Endothelial cell of hepatic sinusoid (primary cell): ENCODE results near the gene BFAR.
"Not testable (repeated sequence)": the region's sequence is repeated elsewhere in the genome, so short reads cannot be mapped to it uniquely, and the experiment has no call there.

Source experiments
- in situ Hi-C: cut with HindIII; loops from 2 replicates; pipeline ENCODE4 v1.10.0; 2017; ENCODE audit warnings: low sequenced_read_pairs

Gene BFAR

DNA sequence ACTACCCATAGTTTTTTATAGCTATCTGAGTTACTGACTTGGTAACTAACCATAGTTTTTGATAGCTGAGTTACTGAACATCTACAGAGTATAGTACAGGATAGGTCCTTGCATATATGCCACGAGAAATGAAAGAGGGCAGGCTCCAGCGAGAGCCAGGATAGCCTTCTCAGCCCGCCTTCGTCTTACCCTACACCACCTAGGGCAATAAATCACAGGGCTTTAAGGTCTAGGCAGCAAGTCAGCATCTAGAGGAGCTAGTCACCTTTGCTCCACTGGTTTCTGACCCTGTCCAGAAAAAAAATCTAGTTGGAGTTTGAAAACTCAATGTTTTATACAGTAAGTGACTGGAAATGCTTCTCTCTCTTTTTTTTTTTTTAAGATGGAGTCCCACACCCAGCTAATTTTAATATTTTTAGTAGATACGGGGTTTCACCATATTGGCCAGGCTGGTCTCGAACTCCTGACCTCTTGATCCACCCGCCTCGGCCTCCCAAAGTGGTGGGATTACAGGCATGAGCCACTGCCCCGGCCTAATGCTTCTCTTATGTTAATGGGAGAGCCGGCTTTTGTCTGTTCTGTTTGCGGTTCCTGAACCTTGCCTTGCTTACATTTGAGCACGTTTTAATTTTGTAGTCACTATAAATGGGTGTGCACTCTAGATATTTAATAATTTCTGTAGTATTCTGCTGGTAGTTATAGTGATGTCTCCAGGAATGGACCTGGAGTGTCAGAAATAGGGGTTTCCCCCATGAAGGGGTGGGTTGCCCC is 2.8 kb downstream of the BFAR start:
- in situ Hi-C loops: no loop called here

DNA sequence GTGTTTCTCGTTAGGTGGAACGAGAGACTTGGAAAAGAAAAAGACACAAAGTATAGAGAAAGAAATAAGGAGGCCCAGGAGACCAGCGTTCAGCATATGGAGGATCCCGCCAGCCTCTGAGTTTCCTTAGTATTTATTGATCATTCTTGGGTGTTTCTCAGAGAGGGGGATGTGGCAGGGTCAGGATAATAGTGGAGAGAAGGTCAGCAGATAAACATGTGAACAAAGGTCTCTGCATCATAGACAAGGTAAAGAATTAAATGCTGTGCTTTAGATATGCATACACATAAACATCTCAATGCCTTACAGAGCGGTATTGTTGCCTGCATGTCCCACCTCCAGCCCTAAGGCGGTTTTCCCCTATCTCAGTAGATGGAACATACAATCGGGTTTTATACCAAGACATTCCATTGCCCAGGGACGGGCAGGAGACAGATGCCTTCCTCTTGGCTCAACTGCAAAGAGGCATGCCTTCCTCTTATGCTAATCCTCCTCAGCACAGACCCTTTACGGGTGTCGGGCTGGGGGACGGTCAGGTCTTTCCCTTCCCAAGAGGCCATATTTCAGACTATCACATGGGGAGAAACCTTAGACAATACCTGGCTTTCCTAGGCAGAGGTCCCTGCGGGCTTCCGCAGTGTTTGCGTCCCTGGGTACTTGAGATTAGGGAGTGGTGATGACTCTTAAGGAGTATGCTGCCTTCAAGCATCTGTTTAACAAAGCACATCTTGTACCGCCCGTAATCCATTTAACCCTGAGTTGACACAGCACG is 3.6 kb downstream of the BFAR start:
- in situ Hi-C loops: not testable (repeated sequence)

DNA sequence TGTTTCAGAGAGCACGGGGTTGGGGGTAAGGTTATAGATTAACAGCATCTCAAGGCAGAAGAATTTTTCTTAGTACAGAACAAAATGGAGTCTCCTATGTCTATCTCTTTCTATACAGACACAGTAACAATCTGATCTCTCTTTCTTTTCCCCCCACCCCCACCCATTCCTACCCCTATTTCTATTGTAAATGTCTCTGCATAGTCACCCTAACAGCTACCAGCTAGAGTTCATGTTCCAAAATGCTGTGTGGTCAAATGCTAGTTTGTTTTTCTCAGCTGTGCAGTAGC is 4.1 kb downstream of the BFAR start:
- in situ Hi-C loops: not testable (repeated sequence)

DNA sequence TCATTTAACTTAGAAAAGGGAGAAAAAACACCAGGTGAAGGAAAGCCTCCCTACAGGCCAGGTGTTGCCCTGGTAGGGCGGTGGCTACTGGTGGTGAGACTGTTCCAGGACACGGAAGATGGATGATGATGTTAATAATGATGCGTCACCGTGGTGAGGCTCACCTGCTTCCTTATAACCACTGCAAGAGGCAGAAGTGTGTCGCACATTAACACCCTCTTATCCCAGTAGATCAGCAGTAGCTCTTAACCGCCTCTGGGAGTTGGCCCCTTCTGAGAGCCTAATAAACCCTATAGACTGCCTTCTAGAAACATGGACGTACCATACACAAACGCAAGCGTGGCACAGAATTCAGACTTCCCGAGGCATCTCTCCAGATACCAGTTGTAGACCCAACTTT is 7.8 kb downstream of the BFAR start:
- in situ Hi-C loops: no loop called here

DNA sequence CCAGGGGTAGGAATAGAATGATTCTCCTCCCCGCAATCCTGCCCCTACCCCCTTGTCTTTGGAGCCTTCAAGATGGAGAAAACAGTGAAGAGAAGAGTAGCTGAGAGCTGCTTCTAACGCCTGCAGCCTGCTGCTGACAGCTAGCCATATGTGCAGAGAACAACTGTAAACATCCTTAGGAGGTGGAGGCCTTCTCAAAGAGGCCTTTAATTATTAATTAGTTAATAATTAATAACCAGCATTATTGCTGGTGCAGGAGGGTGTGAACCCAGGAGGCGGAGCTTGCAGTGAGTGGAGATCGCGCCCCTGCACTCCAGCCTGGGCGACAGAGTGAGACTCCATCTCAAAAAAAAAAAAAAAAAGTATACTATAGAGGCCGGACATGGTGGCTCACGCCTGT is 8.5 kb downstream of the BFAR start:
- in situ Hi-C loops: no loop called here

DNA sequence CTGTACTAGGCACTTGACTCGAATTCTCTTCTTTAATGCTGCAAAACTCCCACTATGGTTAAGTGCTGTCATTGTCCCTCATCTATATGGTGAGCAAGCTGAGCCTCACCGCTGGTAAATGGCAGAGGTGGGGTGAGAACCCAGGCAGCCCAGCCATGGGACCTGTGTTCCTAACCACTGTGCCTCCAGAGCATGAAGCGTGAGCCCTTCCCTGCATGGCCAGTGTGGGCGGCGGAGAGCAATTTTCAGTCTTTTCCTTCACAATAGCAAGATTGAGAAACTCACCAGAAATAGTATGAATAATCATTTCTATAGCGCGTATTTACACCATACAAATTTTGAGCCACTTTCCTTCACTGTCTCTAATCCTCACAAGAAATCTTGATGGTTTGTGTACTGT is 9.2 kb downstream of the BFAR start:
- in situ Hi-C loops: no loop called here

DNA sequence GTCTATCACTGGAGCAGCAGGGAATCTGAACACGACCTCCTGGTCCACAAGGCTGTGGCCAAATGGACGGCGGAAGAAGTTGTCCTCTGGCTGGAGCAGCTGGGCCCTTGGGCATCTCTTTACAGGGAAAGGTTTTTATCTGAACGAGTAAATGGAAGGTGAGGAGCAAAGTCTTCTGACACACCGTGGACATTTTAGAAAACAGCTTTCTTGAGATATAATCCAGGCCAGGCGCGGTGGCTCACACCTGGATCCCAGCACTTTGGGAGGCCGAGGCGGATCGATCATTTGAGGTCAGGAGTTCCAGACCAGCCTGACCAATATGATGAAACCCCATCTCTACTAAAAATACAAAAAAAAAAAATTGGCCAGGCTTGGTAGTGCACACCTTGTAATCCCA is 17.1 kb downstream of the BFAR start:
- in situ Hi-C loops: no loop called here

DNA sequence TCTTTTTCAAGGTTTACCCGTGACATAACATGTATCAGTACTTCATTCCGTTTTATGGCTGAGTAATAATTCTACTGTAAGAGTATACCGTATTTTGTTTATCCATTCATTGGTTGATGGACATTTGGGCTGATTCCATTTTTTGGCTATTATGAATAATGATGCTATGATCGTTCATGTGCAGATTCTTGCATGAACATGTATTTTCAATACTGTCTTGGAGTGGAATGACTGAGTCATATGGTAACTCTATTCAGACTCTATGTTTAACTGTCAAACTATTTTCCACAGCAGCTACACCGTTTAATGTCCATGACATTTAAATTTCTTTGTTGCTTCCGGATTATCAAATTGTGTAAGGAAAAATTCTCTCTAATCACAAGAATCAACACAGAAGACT is 17.9 kb downstream of the BFAR start:
- in situ Hi-C loops: no loop called here

DNA sequence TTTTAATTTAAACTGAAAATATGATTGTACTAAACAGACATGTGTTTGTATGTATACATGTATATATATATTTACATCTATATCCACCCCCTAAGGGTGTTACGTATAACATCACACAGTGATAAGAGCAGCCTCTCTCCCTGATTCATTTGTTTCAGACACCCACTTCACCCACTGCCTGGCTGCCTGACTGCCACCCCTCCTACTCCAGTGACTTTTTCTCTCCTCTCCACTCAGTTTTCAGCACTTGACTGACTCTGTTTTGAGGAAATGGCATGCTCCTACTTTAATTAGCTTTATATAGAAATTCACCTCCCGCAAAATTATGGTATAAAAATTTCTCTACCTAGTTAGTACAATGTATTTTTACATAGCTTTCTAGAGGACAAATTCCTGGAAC is 20.0 kb downstream of the BFAR start:
- in situ Hi-C loops: no loop called here

DNA sequence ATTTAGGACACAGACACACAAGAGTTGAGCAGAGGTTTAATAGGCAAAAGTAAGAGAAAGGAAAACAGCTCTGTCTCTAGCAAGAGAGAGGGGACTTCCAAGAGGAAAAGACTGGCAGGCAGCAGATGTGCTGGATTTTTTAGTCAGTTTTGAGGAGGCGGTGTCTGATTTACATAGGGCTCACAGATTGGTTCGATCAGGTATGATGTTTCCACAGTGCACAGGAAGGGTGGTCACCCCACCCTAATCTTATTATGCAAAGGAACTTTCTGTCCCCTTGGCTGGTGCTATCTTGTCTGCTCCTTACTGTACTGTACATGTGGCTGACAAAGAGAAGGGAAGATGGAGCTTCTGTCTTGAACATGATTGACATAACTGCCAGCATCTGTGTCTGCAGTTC is 25.3 kb downstream of the BFAR start:
- in situ Hi-C loops: no loop called here

DNA sequence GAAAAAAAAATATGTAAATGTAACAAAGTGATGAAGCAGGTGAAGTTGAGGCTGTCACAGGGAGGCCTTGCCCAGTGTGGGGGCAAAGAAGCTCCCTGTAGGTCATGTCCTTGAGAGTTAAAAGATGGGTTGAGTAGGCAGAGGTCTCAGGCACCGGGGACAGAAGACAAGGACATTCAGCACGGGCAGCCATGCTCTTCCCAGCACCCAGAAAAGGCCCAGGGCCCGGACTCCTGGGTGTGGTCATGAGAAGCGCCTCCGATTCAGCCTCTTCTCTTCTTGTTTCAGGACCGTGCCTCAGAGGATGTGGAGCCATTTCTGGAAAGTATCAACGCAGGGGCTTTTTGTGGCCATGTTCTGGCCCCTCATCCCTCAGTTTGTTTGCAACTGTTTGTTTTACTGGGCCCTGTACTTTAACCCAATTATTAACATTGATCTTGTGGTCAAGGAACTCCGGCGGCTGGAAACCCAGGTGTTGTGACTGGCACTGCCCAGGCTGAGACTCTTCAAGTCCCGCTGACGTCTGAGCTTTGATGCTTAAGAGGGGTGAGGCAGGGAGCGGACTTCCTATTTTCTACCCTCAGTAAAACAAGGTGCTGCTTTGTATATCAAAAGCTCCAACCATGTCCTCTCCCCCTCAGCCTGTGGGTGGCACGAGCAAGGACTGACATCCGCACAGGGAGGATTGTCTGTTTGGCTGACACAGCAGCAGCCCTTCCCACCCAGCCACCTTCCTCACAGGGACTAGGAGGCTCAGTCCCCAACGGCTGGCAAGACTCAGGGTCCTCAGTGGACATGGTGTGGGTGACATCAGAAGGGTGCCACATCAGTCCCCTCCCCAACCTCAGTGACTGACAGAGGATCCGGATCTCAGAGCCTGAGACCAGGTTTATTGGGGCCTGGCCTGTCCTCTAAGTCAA is 34.9 kb downstream of the BFAR start:
- in situ Hi-C loops: no loop called here

DNA sequence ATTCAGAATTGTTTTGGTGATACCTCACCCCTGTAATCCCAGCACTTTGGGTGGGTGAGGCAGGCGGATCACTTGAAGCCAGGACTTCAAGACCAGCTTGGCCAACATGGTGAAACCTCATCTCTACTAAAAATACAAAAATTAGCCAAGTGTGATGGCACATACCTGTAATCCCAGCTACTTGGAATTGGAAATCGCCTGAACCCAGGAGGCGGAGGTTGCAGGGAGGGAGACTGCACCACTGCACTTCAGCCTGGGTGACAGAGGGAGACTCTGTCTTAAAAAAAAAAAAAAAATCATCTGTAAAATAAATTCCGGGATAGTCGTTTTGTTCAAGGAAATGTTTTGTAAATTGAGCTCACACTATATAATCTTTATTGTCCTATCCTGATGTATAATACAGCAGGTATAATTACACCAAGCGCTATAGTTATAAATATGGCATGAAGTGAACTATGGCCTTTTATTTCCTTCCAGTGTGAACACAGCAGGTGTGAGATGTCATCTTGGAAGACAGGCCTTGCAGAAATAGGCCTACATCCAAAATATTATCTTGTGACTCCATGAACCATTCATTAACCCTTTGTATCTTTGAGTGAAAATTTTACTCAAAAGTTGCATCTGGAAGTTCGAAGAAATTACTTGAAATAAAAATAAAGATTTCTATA is 35.9 kb downstream of the BFAR start:
- in situ Hi-C loops: no loop called here

DNA sequence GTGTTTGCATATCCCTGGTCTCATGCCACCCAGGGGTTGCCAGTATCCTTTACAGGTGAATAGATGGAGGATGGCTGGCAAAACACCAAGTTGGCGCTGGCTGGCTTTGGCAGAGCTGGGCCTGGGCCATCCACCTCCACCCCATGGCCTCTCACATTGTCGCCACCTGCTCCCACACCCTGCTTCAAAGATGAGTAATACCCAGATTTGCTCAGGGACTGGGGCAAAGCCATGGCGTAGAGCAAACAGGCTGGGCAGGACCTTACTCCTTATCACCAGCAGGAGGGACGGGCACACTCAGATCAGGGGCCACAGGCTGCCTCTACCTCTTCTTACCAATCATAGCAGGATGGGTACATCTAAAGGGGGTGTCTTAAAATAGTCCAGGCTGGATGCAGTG is 37.0 kb downstream of the BFAR start:
- in situ Hi-C loops: no loop called here

DNA sequence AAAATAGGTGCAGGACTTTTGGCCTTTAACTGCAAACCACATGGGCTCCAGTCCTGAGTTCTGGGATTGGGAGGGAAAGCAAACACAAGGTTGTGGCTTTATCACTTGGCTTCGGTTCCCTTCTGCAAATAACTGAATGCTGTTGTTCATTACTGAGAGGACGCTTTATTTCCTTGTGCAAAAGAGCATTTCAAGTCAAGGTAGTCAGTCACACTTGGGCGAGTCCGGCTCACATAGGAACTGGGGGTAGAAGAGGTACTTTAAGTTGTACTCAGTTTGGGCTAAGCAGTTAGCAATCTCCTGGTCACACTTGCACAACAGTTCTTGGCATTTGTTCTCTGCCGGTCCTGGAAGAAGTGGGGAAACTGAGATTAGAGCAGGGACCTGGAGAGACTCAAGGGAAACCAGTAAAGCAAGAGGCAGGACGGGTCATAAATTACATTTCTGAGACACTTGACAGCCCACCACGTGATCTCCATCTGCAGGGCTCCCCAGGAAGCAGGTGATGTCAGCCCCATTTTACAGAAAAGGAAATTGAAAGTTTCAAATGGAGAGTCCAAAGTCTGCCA is 39.7 kb downstream of the BFAR start:
- in situ Hi-C loops: no loop called here

DNA sequence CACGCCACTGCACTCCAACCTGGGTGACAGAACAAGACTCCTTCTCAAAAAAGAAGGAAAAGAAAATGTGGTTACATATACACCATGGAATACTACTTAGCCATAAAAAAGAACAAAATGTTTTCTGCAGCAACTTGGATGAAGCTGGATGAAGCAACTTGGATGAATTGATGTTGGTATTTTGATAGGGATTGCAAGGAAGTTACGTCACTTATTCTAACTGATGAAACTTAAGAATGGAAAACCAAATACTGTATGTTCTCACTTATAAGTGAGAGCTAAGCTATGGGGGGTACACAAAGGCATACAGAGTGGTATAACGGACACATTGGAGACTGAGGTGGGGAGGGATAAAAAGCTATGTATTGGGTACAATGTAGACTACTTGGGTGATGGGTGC is 43.9 kb downstream of the BFAR start:
- in situ Hi-C loops: no loop called here

DNA sequence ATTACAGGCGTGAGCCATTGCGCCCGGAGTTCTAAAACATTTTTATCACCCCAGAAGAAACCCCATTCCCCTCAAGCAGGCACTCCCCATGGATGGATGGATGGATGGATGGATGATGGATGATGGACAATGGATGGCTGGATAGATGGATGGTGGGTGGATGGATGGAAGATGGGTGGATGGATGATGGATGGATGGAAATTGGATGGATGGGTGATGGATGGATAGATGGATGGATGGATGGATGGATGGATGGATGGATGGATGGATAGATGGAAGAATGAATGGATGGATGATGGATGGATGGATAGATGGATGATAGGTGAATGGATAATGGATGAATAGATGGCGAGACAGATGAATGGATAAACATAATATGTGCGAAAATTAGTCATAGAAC is 44.9 kb downstream of the BFAR start:
- in situ Hi-C loops: no loop called here

DNA sequence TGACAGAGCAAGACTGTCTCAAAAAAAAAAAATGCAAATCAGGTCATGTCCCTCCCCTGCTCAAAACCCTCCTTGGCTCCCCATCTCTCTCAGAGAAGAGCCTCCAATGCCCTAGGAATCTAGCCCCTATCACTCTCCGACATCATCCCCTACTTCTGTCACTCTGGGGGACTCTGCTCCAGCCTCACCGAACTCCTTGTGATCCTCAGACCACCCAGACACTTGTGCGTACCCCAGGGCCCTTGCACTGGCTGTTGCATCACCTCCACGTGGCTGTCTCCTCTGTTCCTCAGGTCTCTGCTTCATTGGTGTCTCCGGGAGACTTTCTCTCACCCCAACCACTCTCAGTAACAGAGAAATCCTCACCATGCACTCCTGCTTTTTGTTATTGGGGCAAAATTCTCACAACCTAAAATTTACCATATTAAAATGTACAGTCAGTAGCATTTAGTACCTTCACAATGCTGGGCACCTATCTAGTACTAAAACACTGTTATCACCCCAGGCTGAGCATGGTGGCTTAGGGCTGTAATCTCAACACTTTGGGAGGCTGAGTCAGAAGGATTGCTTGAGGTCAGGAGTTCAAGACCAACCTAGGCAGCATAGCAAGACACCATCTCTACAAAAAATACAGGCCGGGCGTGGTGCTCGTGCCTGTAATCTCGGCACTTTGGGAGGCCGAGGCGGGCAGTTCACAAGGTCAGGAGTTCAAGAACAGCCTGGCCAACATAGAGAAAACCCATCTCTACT is 46.2 kb downstream of the BFAR start:
- in situ Hi-C loops: no loop called here

DNA sequence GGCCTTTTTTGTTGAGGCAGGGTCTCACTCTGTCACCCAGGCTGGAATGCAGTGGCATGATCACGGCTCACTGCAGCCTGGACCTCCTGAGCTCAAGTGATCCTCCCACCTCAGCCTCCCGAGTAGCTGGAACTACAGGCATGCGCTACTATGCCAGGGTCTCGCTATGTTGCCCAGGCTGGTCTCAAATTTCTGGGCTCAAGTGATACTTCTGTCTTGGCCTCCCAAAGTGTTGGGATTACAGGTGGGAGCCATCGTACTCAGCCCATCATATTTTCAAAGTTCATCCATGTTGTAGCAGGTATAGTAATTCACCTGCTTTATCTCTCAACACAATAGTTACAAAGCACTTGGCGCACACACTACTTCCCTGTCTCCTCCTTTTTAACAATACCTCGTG is 47.6 kb downstream of the BFAR start:
- in situ Hi-C loops: not testable (repeated sequence)

DNA sequence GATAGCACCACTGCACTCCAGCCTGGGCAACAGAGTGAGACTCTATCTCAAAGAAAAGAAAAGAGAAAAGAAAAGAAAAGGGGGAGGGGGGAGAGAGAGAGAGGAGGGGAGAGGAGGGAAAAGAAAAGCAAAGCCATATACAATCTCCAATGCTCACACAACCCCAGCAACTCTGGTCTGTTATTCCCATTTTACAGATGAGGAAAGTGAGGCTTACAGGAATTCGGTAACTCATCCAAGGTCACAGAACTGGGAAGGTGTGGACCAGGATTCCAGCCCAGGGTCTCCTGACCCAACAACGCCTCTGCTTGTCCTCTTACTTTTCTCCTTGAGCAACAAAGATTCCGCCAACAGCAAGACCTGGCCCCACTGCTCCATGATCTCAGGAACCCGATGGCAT is 48.4 kb downstream of the BFAR start:
- in situ Hi-C loops: no loop called here

DNA sequence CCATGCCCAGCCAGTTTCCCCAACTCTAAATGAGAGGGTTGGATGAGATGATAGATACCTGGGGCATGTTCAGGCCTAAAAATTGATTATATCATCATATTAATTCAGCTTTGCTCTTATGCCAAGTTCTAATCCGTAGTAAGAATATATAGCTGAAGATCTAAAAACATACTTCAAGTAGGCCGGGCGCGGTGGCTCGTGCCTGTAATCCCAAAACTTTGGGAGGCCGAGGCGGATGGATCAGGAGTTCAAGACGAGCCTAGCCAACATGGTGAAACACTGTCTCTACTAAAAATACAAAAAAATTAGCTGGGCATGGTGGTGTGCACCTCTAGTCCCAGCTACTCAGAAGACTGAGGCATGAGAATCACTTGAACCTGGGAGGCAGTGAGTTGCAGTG is 49.4 kb downstream of the BFAR start:
- in situ Hi-C loops: no loop called here
